Measurements from ENCODE around the gene TSC1. TPM values are rescaled to one million over a fixed set of nuclear protein-coding genes. Genes with fewer than 3 reads are reported as not detected.
"Not testable (repeated sequence)": the region's sequence is repeated elsewhere in the genome, so short reads cannot be mapped to it uniquely, and the experiment has no call there.

The TSC1 gene
- total RNA-seq, result 10 to 100 TPM; 36.7 to 45.3 (median 39.7) TPM

DNA sequence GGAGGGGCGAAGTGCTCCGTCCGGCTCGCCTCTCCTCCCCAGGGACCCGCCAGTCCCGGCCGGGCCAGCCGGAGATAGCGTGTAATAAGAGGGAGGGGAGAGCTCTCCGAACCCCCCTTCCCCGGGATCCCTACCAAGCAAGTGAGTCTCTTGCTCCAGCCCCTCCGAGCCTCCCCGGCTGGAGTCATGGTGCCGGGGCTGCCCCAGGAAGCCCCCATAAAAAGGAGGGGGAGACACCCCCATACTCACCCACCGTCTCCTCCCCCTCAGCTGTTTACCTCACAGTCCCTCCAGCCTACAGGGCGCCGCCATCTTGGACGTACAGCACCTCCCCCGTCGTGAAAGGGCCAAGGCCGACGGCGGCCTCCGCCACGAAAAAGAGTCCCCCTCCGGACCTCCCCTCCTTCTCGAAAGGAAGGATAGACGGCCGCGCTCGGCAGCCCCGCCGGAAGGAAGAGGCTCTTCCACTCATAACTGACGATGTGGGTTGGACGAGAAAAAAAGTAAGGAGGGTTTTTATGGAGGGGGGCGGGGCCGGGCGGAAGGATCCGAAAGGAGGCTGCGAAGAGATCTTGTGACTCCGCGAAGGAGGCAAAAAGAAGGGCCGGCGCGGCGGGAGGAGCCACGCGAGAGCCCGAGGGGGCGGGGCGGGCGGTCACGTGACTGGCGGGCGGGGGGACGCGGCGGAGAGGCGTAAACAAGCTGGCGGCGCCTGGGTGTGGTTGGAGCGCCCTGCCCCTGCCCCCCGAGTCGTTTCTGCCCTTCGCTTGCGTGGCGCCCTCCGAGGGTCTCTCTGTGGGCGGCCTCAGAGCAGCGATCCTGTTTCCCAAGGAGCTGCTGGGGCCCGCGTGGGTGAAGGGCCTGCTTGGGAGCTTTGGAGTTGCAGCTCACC is at the start of gene TSC1:
TSC1 (minus strand) TSS at position 323 of the 892 bp plus-strand sequence. CDS start 15,744 bp downstream, outside the sequence.
- TF ChIP-seq, protein P1, sequence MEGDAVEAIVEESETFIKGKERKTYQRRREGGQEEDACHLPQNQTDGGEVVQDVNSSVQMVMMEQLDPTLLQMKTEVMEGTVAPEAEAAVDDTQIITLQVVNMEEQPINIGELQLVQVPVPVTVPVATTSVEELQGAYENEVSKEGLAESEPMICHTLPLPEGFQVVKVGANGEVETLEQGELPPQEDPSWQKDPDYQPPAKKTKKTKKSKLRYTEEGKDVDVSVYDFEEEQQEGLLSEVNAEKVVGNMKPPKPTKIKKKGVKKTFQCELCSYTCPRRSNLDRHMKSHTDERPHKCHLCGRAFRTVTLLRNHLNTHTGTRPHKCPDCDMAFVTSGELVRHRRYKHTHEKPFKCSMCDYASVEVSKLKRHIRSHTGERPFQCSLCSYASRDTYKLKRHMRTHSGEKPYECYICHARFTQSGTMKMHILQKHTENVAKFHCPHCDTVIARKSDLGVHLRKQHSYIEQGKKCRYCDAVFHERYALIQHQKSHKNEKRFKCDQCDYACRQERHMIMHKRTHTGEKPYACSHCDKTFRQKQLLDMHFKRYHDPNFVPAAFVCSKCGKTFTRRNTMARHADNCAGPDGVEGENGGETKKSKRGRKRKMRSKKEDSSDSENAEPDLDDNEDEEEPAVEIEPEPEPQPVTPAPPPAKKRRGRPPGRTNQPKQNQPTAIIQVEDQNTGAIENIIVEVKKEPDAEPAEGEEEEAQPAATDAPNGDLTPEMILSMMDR (IDR thresholded peaks at IDR 0.05 in 4 of 5, conservative IDR thresholded peaks at IDR 0.05 in 1 of 5), result peak in 2 of 5 experiments; percentile 17 to 36
- peak; percentile 36 to 69 for TF ChIP-seq POLR2A (IDR thresholded peaks at IDR 0.05)
- peak within 1 kb of the TSS; percentile 94 to 99 (median 98) for H3K27ac ChIP-seq
- H3K9me3 ChIP-seq, result no peaks in the 10 kb centered on the region
- H3K36me3 ChIP-seq, result no peaks in the 10 kb centered on the region
- H3K4me3 ChIP-seq, result peak within 1 kb of the TSS; percentile 87 to 100 (median 94)
- in situ Hi-C loops (cut with MboI; ENCODE audit: low sequenced_read_pairs in 4 of 4), result no loop called here
- peaks cover 39 to 47% of the 10 kb centered on the region in 2 donors for H3K4me1 ChIP-seq
- no peaks in the 10 kb centered on the region for H3K27me3 ChIP-seq
- ATAC-seq, result peak; percentile 88 to 93
- intact Hi-C loops (cut with DNase I; ENCODE audit: low total_unique reads), result loop anchor here (1.0 to 5.0 kb wide), 3 partner anchors 42 to 158 kb away; partner anchors contain the start of gene GTF3C5
- DNase-seq, result peak; percentile 95 to 96

GRCh38 chr9:132993511-132993939 is 49.1 kb upstream of the TSC1 start:
- H3K4me1 ChIP-seq, result no peaks in the 10 kb centered on the region
- no peak overlapping the region for H3K4me3 ChIP-seq
- intact Hi-C loops (cut with DNase I; ENCODE audit: low total_unique reads), result no loop called here
- in situ Hi-C loops (cut with MboI; ENCODE audit: low sequenced_read_pairs in 4 of 4), result no loop called here
- H3K9me3 ChIP-seq, result no peaks in the 10 kb centered on the region
- TF ChIP-seq, protein P1 (IDR thresholded peaks at IDR 0.05 in 4 of 5, conservative IDR thresholded peaks at IDR 0.05 in 1 of 5), result no peak
- TF ChIP-seq POLR2A (IDR thresholded peaks at IDR 0.05), result no peak
- ATAC-seq (no peak), DNase-seq (no peak)
- no peaks in the 10 kb centered on the region for H3K36me3 ChIP-seq
- H3K27me3 ChIP-seq, result peaks cover 16 to 46% (median 32%) of the 10 kb centered on the region in 3 donors
- no peak overlapping the region for H3K27ac ChIP-seq

DNA sequence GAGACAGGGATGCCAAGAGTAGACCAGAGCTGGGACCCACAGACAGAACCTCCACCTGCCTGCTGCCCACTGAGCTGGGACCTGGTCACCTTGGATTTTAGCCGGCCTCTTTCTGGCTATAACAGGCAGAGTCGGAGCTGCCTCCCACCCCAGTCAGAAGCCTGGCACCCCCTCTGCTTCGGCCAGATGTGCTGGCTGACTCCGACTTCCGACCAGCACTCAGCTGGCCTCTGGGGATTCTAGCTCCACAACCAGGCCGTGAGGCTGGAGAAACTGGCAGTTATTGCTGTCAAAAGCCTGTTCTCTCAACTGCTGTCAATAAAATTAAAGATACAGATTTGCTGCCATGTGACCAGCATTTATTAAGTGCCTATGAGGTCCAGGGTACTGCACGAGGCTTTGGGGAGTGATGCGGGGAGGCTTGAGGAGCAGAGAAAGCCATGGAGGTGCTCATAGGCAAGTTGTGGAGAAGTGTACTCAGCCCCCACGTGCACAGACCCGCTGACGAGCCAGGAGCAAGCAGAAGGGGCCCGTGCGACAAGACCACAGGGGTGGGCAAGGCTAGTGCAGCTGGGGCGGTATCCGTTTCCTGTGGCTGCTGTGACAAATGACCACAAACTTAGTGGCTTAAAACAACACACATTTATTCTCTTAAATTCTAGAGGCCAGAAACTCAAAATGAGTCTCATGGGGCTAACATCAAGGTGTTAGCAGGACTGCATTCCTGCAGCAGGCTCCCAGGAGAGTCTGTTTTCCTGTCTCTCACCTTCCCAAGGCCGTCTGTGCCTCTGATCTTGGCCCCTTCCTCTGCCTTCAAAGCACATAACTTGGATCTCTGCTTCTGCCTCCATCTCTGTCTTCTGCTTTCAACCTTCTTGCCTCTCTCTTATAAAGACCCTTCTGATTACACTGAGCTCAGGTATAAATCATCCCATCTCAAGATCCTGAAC is 47.2 kb upstream of the TSC1 start:
- Histone ChIP-seq H3K27ac (no peak overlapping the region), H3K9me3 (no peaks in the 10 kb centered on the region), H3K4me3 (no peak overlapping the region), H3K36me3 (no peaks in the 10 kb centered on the region), H3K27me3 (peaks cover 16 to 46% (median 32%) of the 10 kb centered on the region in 3 donors), H3K4me1 (no peaks in the 10 kb centered on the region)
- no peak for ATAC-seq
- in situ Hi-C loops (cut with MboI; ENCODE audit: low sequenced_read_pairs in 4 of 4) (no loop called here), intact Hi-C loops (cut with DNase I; ENCODE audit: low total_unique reads) (no loop called here)
- DNase-seq, result no peak
- TF ChIP-seq POLR2A (IDR thresholded peaks at IDR 0.05), result no peak
- TF ChIP-seq, protein P1 (IDR thresholded peaks at IDR 0.05 in 4 of 5, conservative IDR thresholded peaks at IDR 0.05 in 1 of 5), result no peak

- in situ Hi-C loops (cut with MboI; ENCODE audit: low sequenced_read_pairs in 4 of 4), result no loop called here
- H3K27me3 ChIP-seq, result peaks cover 16 to 41% (median 29%) of the 10 kb centered on the region in 3 donors
- H3K9me3 ChIP-seq, result no peaks in the 10 kb centered on the region
- no peak for TF ChIP-seq POLR2A (IDR thresholded peaks at IDR 0.05)
- TF ChIP-seq, protein P1 (IDR thresholded peaks at IDR 0.05 in 4 of 5, conservative IDR thresholded peaks at IDR 0.05 in 1 of 5), result no peak
- ATAC-seq (no peak), DNase-seq (no peak)
- H3K36me3 ChIP-seq, result no peaks in the 10 kb centered on the region
- no peak overlapping the region for H3K4me3 ChIP-seq
- H3K27ac ChIP-seq, result no peak overlapping the region
- intact Hi-C loops (cut with DNase I; ENCODE audit: low total_unique reads), result no loop called here
- peaks cover 0 to 3% of the 10 kb centered on the region in 2 donors for H3K4me1 ChIP-seq
These were observed 46.4 kb upstream of the TSC1 start for GRCh38 chr9:132990781-132991180.

DNA sequence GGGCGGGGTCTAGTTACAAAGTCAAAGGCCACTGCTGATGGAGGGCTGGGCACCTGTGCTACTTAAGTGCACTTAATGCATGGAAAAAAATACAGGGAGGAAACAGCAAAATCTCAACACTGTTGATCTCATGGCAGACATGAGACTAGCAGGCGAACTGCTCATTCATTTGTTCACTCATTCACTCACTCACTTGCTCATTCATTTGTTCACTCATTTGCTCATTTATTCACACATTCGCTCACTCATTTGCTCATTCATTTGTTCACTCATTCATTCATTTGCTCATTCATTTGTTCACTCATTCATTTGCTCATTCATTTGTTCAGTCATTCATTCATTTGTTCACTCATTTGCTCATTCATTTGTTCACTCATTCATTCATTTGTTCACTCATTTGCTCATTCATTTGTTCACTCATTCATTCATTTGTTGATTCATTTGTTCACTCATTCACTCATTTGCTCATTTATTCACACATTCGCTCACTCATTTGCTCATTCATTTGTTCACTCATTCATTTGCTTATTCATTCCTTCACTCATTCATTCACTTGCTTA is 45.7 kb upstream of the TSC1 start:
- H3K4me1 ChIP-seq; H3K9me3 ChIP-seq; ATAC-seq; H3K4me3 ChIP-seq; in situ Hi-C loops (cut with MboI; ENCODE audit: low sequenced_read_pairs in 4 of 4); H3K36me3 ChIP-seq; DNase-seq; intact Hi-C loops (cut with DNase I; ENCODE audit: low total_unique reads); H3K27ac ChIP-seq: not testable (repeated sequence)
- H3K27me3 ChIP-seq, result peaks cover 16 to 40% (median 27%) of the 10 kb centered on the region in 3 donors

Measured in gastrocnemius medialis (tissue), 4 donors.